ENCODE data around the gene XYLT1. TPM values are rescaled to one million over a fixed set of nuclear protein-coding genes. Genes with fewer than 3 reads are reported as not detected.

XYLT1 gene
- total RNA-seq, 1 experiment from 2014 or later = 14.5 TPM

- no peaks in the 10 kb centered on the region for H3K79me2 ChIP-seq (ENCODE audit: insufficient read depth, low read length)
- H3K36me3 Mint-ChIP-seq (ENCODE audit: insufficient read depth in 1 of 3, low read depth in 3 of 3) = peaks cover 0 to 2% (median 0%) of the 10 kb centered on the region in 3 experiments; a peak in 1 of 7 replicates
Observed at GRCh38 chr16:17258077-17258599, 212.6 kb downstream of the XYLT1 start.

More at GRCh38 chr16:17258077-17258599, 212.6 kb downstream of the XYLT1 start:
- Histone ChIP-seq H2BK20ac (ENCODE audit: low read depth, low read length, poor library complexity, severe bottlenecking) (no peak overlapping the region), H3K9ac (ENCODE audit: extremely low read depth, insufficient read length, low read length) (no peak overlapping the region), H3K14ac (ENCODE audit: insufficient read depth, low read length) (no peak overlapping the region), H3K23ac (ENCODE audit: insufficient read length, low read depth, low read length) (no peak overlapping the region), H3K23me2 (ENCODE audit: insufficient read length, low read depth, low read length, poor library complexity, severe bottlenecking) (no peaks in the 10 kb centered on the region), H2AFZ (ENCODE audit: low read length) (no peak overlapping the region), H3T11ph (ENCODE audit: low read length) (no peak overlapping the region), H3K18ac (ENCODE audit: insufficient read length, low read depth, low read length) (no peak overlapping the region), H3K9me3 (ENCODE audit: control insufficient read depth, low read depth, low read length) (no peaks in the 10 kb centered on the region), H4K20me1 (ENCODE audit: control insufficient read depth, insufficient read depth, insufficient read length) (no peaks in the 10 kb centered on the region), H3K4me2 (ENCODE audit: insufficient read depth, insufficient read length, low read length) (no peak overlapping the region), H3K4ac (ENCODE audit: low read depth, low read length) (no peak overlapping the region), H3K56ac (ENCODE audit: insufficient read length, low read depth, low read length) (no peak overlapping the region), H3K27me3 (ENCODE audit: insufficient read depth, low read length) (no peaks in the 10 kb centered on the region), H2BK15ac (ENCODE audit: low read depth, low read length) (no peak overlapping the region), H4K5ac (ENCODE audit: insufficient read length, low read depth, low read length) (no peak overlapping the region), H2BK5ac (ENCODE audit: insufficient read length, low read length) (no peak overlapping the region), H4K8ac (replicated peaks; ENCODE audit: insufficient read length, low read depth, low read length) (no peak overlapping the region), H3K4me1 (ENCODE audit: insufficient read depth, low read length) (no peaks in the 10 kb centered on the region), H2AK5ac (ENCODE audit: insufficient read length, low read length) (no peak overlapping the region), H4K91ac (ENCODE audit: insufficient read length, low read depth, low read length) (no peak overlapping the region), H3K79me1 (ENCODE audit: insufficient read depth, low read depth, low read length, poor library complexity, severe bottlenecking) (no peaks in the 10 kb centered on the region), H2BK12ac (ENCODE audit: insufficient read length, low read depth, low read length) (no peak overlapping the region), H2BK120ac (ENCODE audit: low read depth, low read length, poor library complexity, severe bottlenecking) (no peak overlapping the region), H3K27ac (ENCODE audit: insufficient read length, low read depth, low read length) (no peak overlapping the region)
- Mint-ChIP-seq H3K27ac (peak overlapping the region in 1 of 3 experiments; percentile 17; a peak in 1 of 7 replicates), H3K27me3 (ENCODE audit: low read depth) (no peaks in the 10 kb centered on the region), H3K4me1 (peaks cover 8% of the 10 kb centered on the region in 2 experiments; a peak in 3 of 4 replicates), H3K9me3 (no peaks in the 10 kb centered on the region; a peak in 1 of 5 replicates), H3K4me3 (no peak overlapping the region)
- DNase-seq = no peak
- no peak for TF ChIP-seq CTCF (conservative IDR thresholded peaks at IDR 0.05)
- no CpG with 5 or more reads among the region's 2 CpGs for WGBS (ENCODE audit: extremely low coverage, insufficient read length, low lambda C conversion rate)

Measured in H9 (cell line).